HCT116 (cell line): ENCODE results near the gene DLG2.

ENCODE experiments used
- CEBPB ChIP-seq: IDR thresholded peaks from 2 replicates; pipeline ENCODE4 v1.6.1; 2012; ENCODE audit warnings: low read depth
- CTCF ChIP-seq, 3 experiments: fragments of 200-600 bp in 1 of 3; sonication (generic) in 1 of 3; IDR thresholded peaks in 2 of 3; conservative IDR thresholded peaks in 1 of 3; 2 replicates each; pipeline ENCODE4 v1.5.1; 2012 to 2017; ENCODE audit warnings: low read depth in 2 of 3, low read length in 2 of 3, antibody characterized with exemption in 1 of 3, borderline replicate concordance in 1 of 3, control low read depth in 1 of 3, mild to moderate bottlenecking in 1 of 3, mixed read lengths in 1 of 3, mixed run types in 1 of 3, moderate library complexity in 1 of 3; ENCODE audit not compliant: insufficient read depth in 1 of 3
- EZH2 ChIP-seq: fragments of 200-600 bp; sonication (generic); IDR thresholded peaks from 2 replicates; pipeline ENCODE4 v1.6.1; 2017; ENCODE audit warnings: antibody characterized with exemption, mixed run types
- JUND ChIP-seq: IDR thresholded peaks from 2 replicates; pipeline ENCODE4 v1.6.1; 2012
- POLR2A ChIP-seq: IDR thresholded peaks from 2 replicates; pipeline ENCODE4 v1.7.0; 2011; ENCODE audit warnings: borderline replicate concordance; ENCODE audit not compliant: insufficient read depth, insufficient read length; ENCODE audit errors: extremely low read depth
- RAD21 ChIP-seq: IDR thresholded peaks from 2 replicates; pipeline ENCODE4 v1.6.1; 2012; ENCODE audit warnings: low read depth, mild to moderate bottlenecking
- REST ChIP-seq: IDR thresholded peaks from 2 replicates; pipeline ENCODE4 v1.6.1; 2012; ENCODE audit warnings: low read depth
- SRF ChIP-seq: IDR thresholded peaks from 2 replicates; pipeline ENCODE4 v1.6.1; 2012; ENCODE audit warnings: low read depth
- YY1 ChIP-seq: IDR thresholded peaks from 2 replicates; pipeline ENCODE4 v1.6.1; 2011; ENCODE audit warnings: low read length, low read depth, moderate library complexity, mild to moderate bottlenecking; ENCODE audit not compliant: insufficient replicate concordance; ENCODE audit errors: extremely low read depth
- ZBTB33 ChIP-seq: IDR thresholded peaks from 2 replicates; pipeline ENCODE4 v1.6.1; 2011; ENCODE audit warnings: mild to moderate bottlenecking, low read length, moderate library complexity; ENCODE audit not compliant: insufficient replicate concordance; ENCODE audit errors: extremely low read depth
- ZNF274 ChIP-seq: fragments of 200-500 bp; sonication (Bioruptor generic); IDR thresholded peaks from 2 replicates; pipeline ENCODE4 v1.6.1; 2014; ENCODE audit warnings: mild to moderate bottlenecking, low read depth, low read length, inconsistent platforms

- TF ChIP-seq YY1 (no peak), ZNF274 (no peak), SRF (no peak), CTCF (IDR thresholded peaks at IDR 0.05 in 2 of 3, conservative IDR thresholded peaks at IDR 0.05 in 1 of 3; ENCODE audit: borderline replicate concordance in 1 of 3, insufficient read depth in 1 of 3, low read depth in 2 of 3, low read length in 2 of 3) (no peak), POLR2A (no peak), JUND (no peak), ZBTB33 (no peak), EZH2 (no peak), CEBPB (no peak), REST (no peak), RAD21 (no peak)
Measured at GRCh38 chr11:84468235-84468634, 1158.9 kb downstream of the DLG2 start.
